Aorta (tissue), 5 donors: Measurements from ENCODE around the gene UBE2M. TPM values are rescaled to one million over a fixed set of nuclear protein-coding genes. Genes with fewer than 3 reads are reported as not detected.
A peak's percentile ranks its signal among the peaks of the same experiment; 100 is the strongest.
"Not testable (repeated sequence)": the region's sequence is repeated elsewhere in the genome, so short reads cannot be mapped to it uniquely, and the experiment has no call there.

Experiments
- ATAC-seq: fragments of 200-7000 bp; cut with Tn5 transposase; one replicate; pipeline ENCODE4 v1.9.1; 2022; ENCODE audit warnings: moderate library complexity; ENCODE audit not compliant: low FRiP score
- DNase-seq, 2 donors: peaks; one replicate each; pipeline ENCODE4 v3.0.0-alpha.2; 2020
- H3K27ac ChIP-seq, 2 donors: one replicate each; pipeline ENCODE4 v1.5.1; 2013; ENCODE audit warnings: low read length in 2 of 2, mild to moderate bottlenecking in 2 of 2, moderate library complexity in 2 of 2, control low read depth in 1 of 2, inconsistent platforms in 1 of 2, low read depth in 1 of 2
- H3K27me3 ChIP-seq, 2 donors: one replicate each; pipeline ENCODE4 v1.6.1; 2013; ENCODE audit warnings: control low read depth in 1 of 2, low read length in 1 of 2, mild to moderate bottlenecking in 1 of 2, moderate library complexity in 1 of 2; ENCODE audit not compliant: insufficient read depth in 2 of 2, control insufficient read depth in 1 of 2
- H3K36me3 ChIP-seq, 2 donors: one replicate each; pipeline ENCODE4 v1.6.1; 2013; ENCODE audit warnings: control low read depth in 1 of 2, low read length in 1 of 2, mild to moderate bottlenecking in 1 of 2; ENCODE audit not compliant: insufficient read depth in 2 of 2, control insufficient read depth in 1 of 2
- H3K4me1 ChIP-seq, 2 donors: one replicate each; pipeline ENCODE4 v1.6.1; 2013; ENCODE audit warnings: low read length in 2 of 2, control low read depth in 1 of 2, mild to moderate bottlenecking in 1 of 2, moderate library complexity in 1 of 2; ENCODE audit not compliant: insufficient read depth in 2 of 2, control insufficient read depth in 1 of 2
- H3K4me3 ChIP-seq, 2 donors: one replicate each; pipeline ENCODE4 v1.5.1; 2013; ENCODE audit warnings: low read length in 2 of 2, control low read depth in 1 of 2, mild to moderate bottlenecking in 1 of 2
- H3K9me3 ChIP-seq: one replicate; pipeline ENCODE4 v1.6.1; 2013; ENCODE audit warnings: mild to moderate bottlenecking, low read length; ENCODE audit not compliant: control insufficient read depth
- WGBS, 2 donors: extraction: QIAGEN DNeasy Blood & Tissue Kit; methylation state at CpG; one replicate each; pipeline ENCODE4 v1.1.7; 2013; 5-methylcytosine and 5-hydroxymethylcytosine counted together
- intact Hi-C, 2 donors: fragments of 100-400 bp; cut with DNase I; formaldehyde crosslinking; loops; one replicate each; pipeline versions ENCODE4 v1.14.2 to v1.15.0; 2022
- polyA plus RNA-seq, 2 donors: library from polyadenylated mRNA; stranded (reverse); fragments of 200-250 nt; gene quantifications; one replicate each; pipeline ENCODE4 v1.2.3, GENCODE V29; 2013
- total RNA-seq, 2 donors: library from RNA; stranded (reverse); fragmentation: NEBNext Ultra II Directional; extraction: Animal tissue kit (Norgen Biotek cat#: 25700); gene quantifications; one replicate each; pipeline ENCODE4 v1.2.1, GENCODE V29; 2021
- donor health status: healthy with polysubstance abuse.
- donor health status: Bipolar disorder and iron deficiency.
- donor health status: DM: no; HTN: no; CAD: no.
- donor health status: DM: no; HTN: no; CAD: no.
- donor health status: DM: yes; HTN: yes; CAD: no.

The UBE2M gene
- total and polyA plus RNA-seq, 4 donors = 47.1 to 57.7 (median 49.3) TPM

DNA sequence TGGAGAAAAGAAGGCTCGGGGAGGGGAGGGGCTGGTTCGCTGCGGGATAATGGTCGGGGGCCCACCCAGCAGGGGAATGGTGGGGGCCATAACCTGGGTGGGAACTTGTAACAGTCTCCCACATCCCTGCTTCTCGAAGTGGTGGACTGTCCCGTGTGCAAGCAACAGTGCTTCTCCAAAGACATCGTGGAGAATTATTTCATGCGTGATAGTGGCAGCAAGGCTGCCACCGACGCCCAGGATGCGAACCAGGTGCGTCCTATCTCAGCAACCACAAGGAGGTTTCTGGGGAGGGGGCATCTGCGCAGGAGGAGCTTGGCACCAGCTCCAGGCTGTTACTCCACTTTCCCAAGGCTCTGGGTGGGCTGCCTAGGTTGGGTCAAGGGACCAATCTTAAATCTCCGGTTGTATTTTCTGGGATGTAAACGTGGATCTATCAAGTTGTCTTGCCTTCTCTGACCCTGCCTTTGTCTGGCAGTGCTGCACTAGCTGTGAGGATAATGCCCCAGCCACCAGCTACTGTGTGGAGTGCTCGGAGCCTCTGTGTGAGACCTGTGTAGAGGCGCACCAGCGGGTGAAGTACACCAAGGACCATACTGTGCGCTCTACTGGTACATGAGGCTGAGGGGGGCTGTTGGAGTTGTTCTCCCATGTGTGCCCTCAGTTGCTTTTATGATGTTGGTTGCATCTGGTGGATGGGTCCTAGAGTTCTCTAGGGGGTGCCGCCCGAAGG, 13.0 kb downstream of the UBE2M start:
- ATAC-seq (no peak), DNase-seq (no peak)
- WGBS, 2 donors = 6 to 9% methylated on average over 21 of the region's 21 CpGs
- peaks cover 3 to 17% of the 10 kb centered on the region in 2 donors for H3K36me3 ChIP-seq
- intact Hi-C loops = no loop called here
- no peaks in the 10 kb centered on the region for H3K4me1 ChIP-seq
- no peaks in the 10 kb centered on the region for H3K9me3 ChIP-seq
- H3K4me3 ChIP-seq = peak overlapping the region; percentile 92 to 93
- H3K27me3 ChIP-seq = no peaks in the 10 kb centered on the region
- H3K27ac ChIP-seq = no peak overlapping the region

DNA sequence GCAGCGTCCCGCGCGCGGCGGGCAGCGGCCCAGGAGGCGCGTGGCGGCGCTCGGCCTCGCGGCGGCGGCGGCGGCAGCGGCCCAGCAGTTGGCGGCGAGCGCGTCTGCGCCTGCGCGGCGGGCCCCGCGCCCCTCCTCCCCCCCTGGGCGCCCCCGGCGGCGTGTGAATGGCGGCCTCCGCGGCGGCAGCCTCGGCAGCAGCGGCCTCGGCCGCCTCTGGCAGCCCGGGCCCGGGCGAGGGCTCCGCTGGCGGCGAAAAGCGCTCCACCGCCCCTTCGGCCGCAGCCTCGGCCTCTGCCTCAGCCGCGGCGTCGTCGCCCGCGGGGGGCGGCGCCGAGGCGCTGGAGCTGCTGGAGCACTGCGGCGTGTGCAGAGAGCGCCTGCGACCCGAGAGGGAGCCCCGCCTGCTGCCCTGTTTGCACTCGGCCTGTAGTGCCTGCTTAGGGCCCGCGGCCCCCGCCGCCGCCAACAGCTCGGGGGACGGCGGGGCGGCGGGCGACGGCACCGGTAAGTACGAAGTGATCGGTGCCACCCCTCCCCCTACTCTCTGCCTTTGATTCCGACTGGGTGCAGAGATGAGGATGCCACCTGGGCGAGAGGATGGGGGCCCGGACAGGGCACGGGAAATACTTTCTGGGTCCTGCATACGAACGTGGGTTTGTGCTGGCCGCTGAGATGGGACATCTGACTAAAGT, 13.7 kb downstream of the UBE2M start:
- no peak for DNase-seq
- 0 to 1% methylated on average over 37 to 92 of the region's 92 CpGs for WGBS, 2 donors
- no peaks in the 10 kb centered on the region for H3K9me3 ChIP-seq
- intact Hi-C loops = no loop called here
- peak overlapping the region; percentile 45 to 78 for H3K27ac ChIP-seq
- peaks cover 3 to 12% of the 10 kb centered on the region in 2 donors for H3K36me3 ChIP-seq
- H3K27me3 ChIP-seq = no peaks in the 10 kb centered on the region
- H3K4me1 ChIP-seq = no peaks in the 10 kb centered on the region
- ATAC-seq = no peak
- H3K4me3 ChIP-seq = peak overlapping the region; percentile 92 to 93

- DNase-seq = peak; percentile 99
- Histone ChIP-seq H3K4me1 (no peaks in the 10 kb centered on the region), H3K4me3 (peak within 1 kb of the TSS; percentile 92 to 93), H3K36me3 (peaks cover 0 to 10% of the 10 kb centered on the region in 2 donors), H3K9me3 (no peaks in the 10 kb centered on the region), H3K27ac (peak within 1 kb of the TSS; percentile 45 to 78), H3K27me3 (no peaks in the 10 kb centered on the region)
- peak; percentile 99 for ATAC-seq
- intact Hi-C loops = no loop called here
- 0% methylated on average over 65 to 73 of the region's 73 CpGs for WGBS, 2 donors
These were observed 14.4 kb downstream of the UBE2M start, which contains the start of gene TRIM28 for GRCh38 chr19:58543826-58544590. TSS of gene TRIM28 (plus strand) at chr19:58544064. CDS start at chr19:58544758, 694 bp downstream.

DNA sequence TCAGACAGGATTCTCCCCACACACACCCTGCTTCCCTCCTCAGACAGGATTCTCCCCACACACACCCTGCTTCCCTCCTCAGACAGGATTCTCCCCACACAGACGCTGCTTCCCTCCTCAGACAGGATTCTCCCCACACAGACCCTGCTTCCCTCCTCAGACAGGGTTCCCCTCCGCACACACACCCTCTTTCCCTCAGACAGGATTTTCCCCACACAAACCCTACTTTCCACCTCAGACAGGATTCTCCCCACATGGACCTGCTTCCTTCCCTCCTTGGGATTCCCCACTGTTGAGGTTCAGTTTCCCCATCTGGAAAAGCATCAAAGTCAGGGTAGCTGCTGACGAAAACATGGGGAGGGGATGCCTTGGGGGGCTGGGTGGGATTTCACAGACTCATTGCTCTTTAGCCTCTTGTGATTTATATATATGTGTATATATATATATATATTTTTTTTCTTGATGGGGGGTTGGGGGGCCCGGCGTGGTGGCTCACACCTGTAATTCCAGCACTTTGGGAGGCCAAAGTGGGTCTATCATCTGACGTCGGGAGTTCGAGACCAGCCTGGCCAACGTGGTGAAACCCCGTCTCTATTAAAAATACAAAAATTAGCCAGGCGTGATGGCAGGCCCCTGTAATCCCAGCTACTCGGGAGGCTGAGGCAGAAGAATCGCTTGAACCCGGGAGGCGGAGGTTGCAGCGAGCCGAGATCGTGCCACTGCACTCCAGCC, 15.6 kb downstream of the UBE2M start:
- H3K27ac ChIP-seq, intact Hi-C loops: not testable (repeated sequence)

DNA sequence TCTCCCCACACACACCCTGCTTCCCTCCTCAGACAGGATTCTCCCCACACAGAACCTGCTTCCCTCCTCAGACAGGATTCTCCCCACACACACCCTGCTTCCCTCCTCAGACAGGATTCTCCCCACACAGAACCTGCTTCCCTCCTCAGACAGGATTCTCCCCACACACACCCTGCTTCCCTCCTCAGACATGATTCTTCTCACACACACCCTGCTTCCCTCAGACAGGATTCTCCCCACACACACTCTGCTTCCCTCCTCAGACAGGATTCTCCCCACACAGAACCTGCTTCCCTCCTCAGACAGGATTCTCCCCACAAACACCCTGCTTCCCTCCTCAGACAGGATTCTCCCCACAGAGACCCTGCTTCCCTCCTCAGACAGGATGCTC, 19.2 kb downstream of the UBE2M start:
- H3K27me3 ChIP-seq, H3K4me1 ChIP-seq, H3K27ac ChIP-seq, H3K36me3 ChIP-seq, H3K4me3 ChIP-seq, DNase-seq, H3K9me3 ChIP-seq, ATAC-seq, intact Hi-C loops: not testable (repeated sequence)

More for the DNA sequence above, 15.6 kb downstream of the UBE2M start:
- not testable (repeated sequence) for H3K36me3 ChIP-seq, H3K9me3 ChIP-seq, H3K4me1 ChIP-seq, H3K27me3 ChIP-seq, DNase-seq, H3K4me3 ChIP-seq, ATAC-seq
- 71 to 78% methylated on average over 18 of the region's 18 CpGs for WGBS, 2 donors

DNA sequence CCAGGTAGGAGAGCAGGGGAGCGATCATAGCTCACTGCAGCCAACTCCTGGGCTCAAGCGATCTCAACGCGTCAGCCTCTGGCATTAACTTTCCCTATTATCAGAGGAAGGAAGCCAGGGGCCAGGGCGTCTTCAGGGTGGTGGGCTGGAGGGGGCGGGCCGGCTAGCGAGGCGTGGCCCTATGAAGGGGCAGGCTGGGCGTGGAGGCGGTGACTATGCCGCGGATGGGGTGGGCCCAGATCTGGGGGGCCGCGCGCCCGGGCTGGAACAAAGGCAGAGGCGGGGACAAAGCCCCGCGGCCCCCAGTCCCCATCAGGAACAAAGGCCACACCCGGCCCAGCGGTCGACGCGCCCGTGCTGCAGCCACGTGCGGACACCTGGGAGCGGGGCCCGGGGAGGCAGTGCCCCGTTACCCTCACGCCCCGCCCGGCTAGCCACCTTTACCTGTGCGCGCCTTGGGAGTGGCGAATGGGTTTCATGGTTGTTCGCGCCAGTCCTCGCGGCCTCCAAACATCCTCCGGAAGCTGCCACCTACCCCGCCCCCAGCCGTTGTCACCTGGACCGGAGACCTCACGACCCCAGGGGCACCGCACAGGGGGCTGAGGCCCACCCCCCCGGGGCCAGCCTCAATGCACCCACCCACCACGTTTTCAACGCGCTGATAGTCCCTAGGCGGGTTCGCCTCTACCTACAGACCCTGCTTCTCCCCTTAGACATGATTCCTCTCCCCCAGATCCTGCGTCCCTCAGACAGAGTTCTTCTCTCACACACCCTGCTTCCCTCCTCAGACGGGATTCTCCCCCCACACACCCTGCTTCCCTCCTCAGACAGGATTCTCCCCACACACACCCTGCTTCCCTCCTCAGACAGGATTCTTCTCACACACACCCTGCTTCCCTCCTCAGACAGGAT, 19.9 kb downstream of the UBE2M start:
- Histone ChIP-seq H3K9me3 (no peaks in the 10 kb centered on the region), H3K27me3 (no peaks in the 10 kb centered on the region), H3K36me3 (no peaks in the 10 kb centered on the region), H3K4me3 (no peak overlapping the region), H3K4me1 (no peaks in the 10 kb centered on the region), H3K27ac (no peak overlapping the region)
- intact Hi-C loops = no loop called here
- 1 to 2% methylated on average over 55 of the region's 55 CpGs for WGBS, 2 donors
- DNase-seq (no peak), ATAC-seq (no peak)

DNA sequence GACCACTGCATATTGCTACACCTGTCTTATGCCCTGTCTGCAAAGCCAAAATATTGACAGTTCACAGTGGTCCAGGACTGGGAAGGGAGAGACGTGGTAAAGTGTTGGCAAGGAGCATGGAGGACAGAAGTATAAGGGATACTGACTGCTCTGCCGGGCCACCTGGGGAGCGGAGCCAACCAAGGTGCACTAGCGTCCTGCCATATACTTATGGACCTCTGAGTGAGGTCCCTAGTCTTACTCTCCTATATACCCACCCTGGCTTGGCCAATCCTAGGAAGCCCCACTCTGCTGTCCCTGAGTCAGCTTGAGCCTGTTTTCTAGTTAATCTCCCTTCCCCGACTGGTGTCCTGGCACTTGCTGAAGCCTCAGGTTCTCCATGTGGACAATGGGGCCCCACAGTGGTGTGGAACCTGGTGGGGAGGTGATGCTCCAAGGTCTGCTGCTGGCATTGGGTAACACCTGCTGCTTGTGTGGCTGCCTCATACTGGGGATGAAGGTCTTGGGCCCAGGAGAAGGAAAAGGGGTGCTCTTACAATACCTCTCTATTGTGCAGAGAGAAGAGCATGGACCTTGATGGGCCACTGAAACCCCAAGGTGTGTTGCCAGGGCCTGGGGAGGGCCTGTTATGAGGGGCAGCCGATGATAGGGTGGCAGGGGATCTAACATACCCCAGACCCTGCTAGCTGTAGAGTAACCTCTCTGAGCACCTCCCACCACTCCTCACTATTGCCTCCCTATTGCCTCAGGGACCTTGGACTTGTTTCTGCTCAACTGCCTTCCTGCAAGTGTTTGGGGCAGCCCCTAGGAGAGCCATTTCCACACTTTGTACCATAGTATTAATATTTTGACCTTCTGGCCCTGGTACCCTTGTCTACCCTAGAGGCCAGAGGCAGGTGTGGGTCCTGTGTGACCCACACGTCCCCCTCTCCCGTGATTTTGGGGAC, 21.3 kb downstream of the UBE2M start:
- WGBS, 2 donors = 85 to 88% methylated on average over 8 of the region's 8 CpGs
- ATAC-seq (no peak), DNase-seq (no peak)
- H3K4me3 ChIP-seq = no peak overlapping the region
- intact Hi-C loops = no loop called here
- no peaks in the 10 kb centered on the region for H3K4me1 ChIP-seq
- no peaks in the 10 kb centered on the region for H3K27me3 ChIP-seq
- no peaks in the 10 kb centered on the region for H3K36me3 ChIP-seq
- no peaks in the 10 kb centered on the region for H3K9me3 ChIP-seq
- no peak overlapping the region for H3K27ac ChIP-seq
